OCI-LY7 (cell line): ENCODE results near the gene MYO1F. TPM values are rescaled to one million over a fixed set of nuclear protein-coding genes. Genes with fewer than 3 reads are reported as not detected.
A peak's percentile ranks its signal among the peaks of the same experiment; 100 is the strongest.

Experiments
- BruUV-seq: library from RNA; stranded (reverse); fragments of 400-500 nt; replicated peaks from 2 replicates; lab custom pipeline; 2021; lab: Mats Ljungman, UMichigan
- CTCF ChIA-PET: fragments of 300-600 bp; sonication (Branson Sonifier 250); formaldehyde crosslinking; loops from one replicate; lab custom pipeline; 2022; ENCODE audit warnings: antibody characterized with exemption; ENCODE audit not compliant: unreplicated experiment; lab: Charles Lee
- POLR2A ChIA-PET: fragments of 300-600 bp; sonication (Branson Sonifier 250); formaldehyde crosslinking; loops from one replicate; lab custom pipeline; 2022; ENCODE audit warnings: antibody characterized with exemption; lab: Charles Lee
- DNase-seq: peaks from one replicate; pipeline ENCODE4 v3.0.0-alpha.2; 2015; ENCODE audit warnings: low spot score
- H2AFZ ChIP-seq: fragments of 200-600 bp; sonication (generic), shearing (Covaris generic); 2 replicates; pipeline ENCODE4 v1.6.1; 2014; ENCODE audit warnings: mild to moderate bottlenecking, antibody characterized with exemption, low read length, moderate library complexity
- H3K27ac ChIP-seq: fragments of 200-600 bp; sonication (generic); 2 replicates; pipeline ENCODE4 v1.5.1; 2014; ENCODE audit warnings: mixed run types, low read depth, mild to moderate bottlenecking, moderate library complexity, low read length, inconsistent platforms; ENCODE audit not compliant: poor library complexity, severe bottlenecking
- H3K36me3 ChIP-seq: fragments of 200-600 bp; sonication (generic); 2 replicates; pipeline ENCODE4 v1.6.1; 2014; ENCODE audit warnings: mild to moderate bottlenecking, antibody characterized with exemption, low read length, moderate library complexity, mixed read lengths; ENCODE audit not compliant: insufficient read depth
- H3K4me1 ChIP-seq: fragments of 200-600 bp; sonication (generic); 2 replicates; pipeline ENCODE4 v1.5.1; 2014; ENCODE audit warnings: mild to moderate bottlenecking, low read length; ENCODE audit not compliant: insufficient read depth, poor library complexity, severe bottlenecking
- H3K4me2 ChIP-seq: fragments of 200-600 bp; sonication (generic); 2 replicates; pipeline ENCODE4 v1.6.1; 2014; ENCODE audit warnings: mild to moderate bottlenecking, low read length
- H3K4me3 ChIP-seq: fragments of 200-600 bp; sonication (generic); 2 replicates; pipeline ENCODE4 v1.5.1; 2014; ENCODE audit warnings: mild to moderate bottlenecking, low read depth, low read length; ENCODE audit not compliant: poor library complexity, severe bottlenecking
- H3K79me2 ChIP-seq: fragments of 200-600 bp; sonication (generic); 2 replicates; pipeline ENCODE4 v1.6.1; 2016; ENCODE audit warnings: low read depth, mild to moderate bottlenecking, low read length, moderate library complexity, mixed read lengths; ENCODE audit not compliant: insufficient read depth
- H3K9me2 ChIP-seq: fragments of 200-600 bp; sonication (generic); 2 replicates; pipeline ENCODE4 v1.6.1; 2016; ENCODE audit warnings: mild to moderate bottlenecking, low read length, mixed read lengths; ENCODE audit not compliant: insufficient read depth
- H3K9me3 ChIP-seq: fragments of 200-600 bp; sonication (generic); 2 replicates; pipeline ENCODE4 v1.6.1; 2014; ENCODE audit warnings: mild to moderate bottlenecking, mixed run types, low read length, mixed read lengths
- H4K20me1 ChIP-seq: fragments of 200-600 bp; sonication (generic); 2 replicates; pipeline ENCODE4 v1.6.1; 2014; ENCODE audit warnings: mild to moderate bottlenecking, antibody characterized with exemption, low read length, moderate library complexity, mixed read lengths; ENCODE audit not compliant: insufficient read depth
- CTCF ChIP-seq: fragments of 200-600 bp; sonication (generic); conservative IDR thresholded peaks from 2 replicates; pipeline ENCODE4 v1.5.1; 2014; ENCODE audit warnings: mild to moderate bottlenecking, antibody characterized with exemption, low read length, moderate library complexity, mixed read lengths
- EZH2phosphoT487 ChIP-seq: fragments of 200-600 bp; sonication (generic); IDR thresholded peaks from 2 replicates; pipeline ENCODE4 v1.6.1; 2018; ENCODE audit warnings: low read depth, borderline replicate concordance, mild to moderate bottlenecking, mixed run types, antibody characterized with exemption, low read length, moderate library complexity, mixed read lengths
- intact Hi-C: fragments of 100-400 bp; cut with micrococcal nuclease; formaldehyde crosslinking; loops from one replicate; pipeline ENCODE4 v1.10.0; 2022; ENCODE audit not compliant: unreplicated experiment
- total RNA-seq, 2 experiments: library from RNA; depleted of rRNA in 1 of 2; stranded (reverse); fragments of >200 nt in 1 of 2; shearing (Covaris generic) in 1 of 2; gene quantifications; 2 replicates each; pipeline ENCODE4 v1.2.3, GENCODE V29; 2014 to 2022

Gene MYO1F
- total RNA-seq, 2 experiments from 2014 or later = 8.8 to 18.4 TPM

DNA sequence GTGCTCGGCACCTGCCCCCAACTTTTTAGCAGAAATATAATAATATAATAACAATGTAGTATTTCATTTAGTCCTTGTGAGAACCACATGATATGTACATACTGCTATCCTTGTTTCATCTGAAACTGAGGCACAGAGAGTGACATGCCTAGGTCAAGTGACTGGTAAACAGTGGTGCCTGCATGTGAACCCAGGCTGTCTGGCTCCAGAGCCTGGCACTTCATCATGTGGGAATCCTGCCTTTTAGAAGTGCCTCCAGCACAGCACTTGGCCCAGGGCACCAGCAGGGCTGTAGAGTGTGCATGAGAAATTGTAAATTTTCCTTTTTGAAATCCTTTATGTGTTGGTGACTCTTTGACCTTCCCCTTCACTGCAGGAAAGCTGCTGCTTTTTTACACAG lies 102.2 kb downstream of the MYO1F start:
- CTCF ChIA-PET = no interaction called here
- no TSS peak for BruUV-seq
- H2AFZ ChIP-seq = no peak overlapping the region
- no peak for DNase-seq
- peaks cover 54% of the 10 kb centered on the region for H3K79me2 ChIP-seq
- peaks cover 45% of the 10 kb centered on the region for H3K4me1 ChIP-seq
- no peak for TF ChIP-seq CTCF
- TF ChIP-seq EZH2phosphoT487 = no peak
- peak overlapping the region; percentile 67 for H3K4me2 ChIP-seq
- H4K20me1 ChIP-seq = 0 out of 2 replicates have a peak, but pooled peaks cover 5% of the 10 kb centered on the region
- H3K4me3 ChIP-seq = no peak overlapping the region
- peak overlapping the region; percentile 92 for H3K27ac ChIP-seq
- H3K9me2 ChIP-seq = no peaks in the 10 kb centered on the region
- H3K9me3 ChIP-seq = no peaks in the 10 kb centered on the region
- POLR2A ChIA-PET = no interaction called here
- peaks cover 86% of the 10 kb centered on the region for H3K36me3 ChIP-seq
- intact Hi-C loops = no loop called here

GRCh38 chr19:8473648-8474476 lies 103.4 kb downstream of the MYO1F start:
- POLR2A ChIA-PET = interaction anchor here (0.6 to 1.1 kb wide), 5 partner anchors 27 to 1867 kb away, joined by 3 to 4 read pairs (median 3); partner anchors contain the start of gene ZNF414

More at GRCh38 chr19:8473648-8474476, 103.4 kb downstream of the MYO1F start:
- Histone ChIP-seq H3K4me2 (peak overlapping the region; percentile 67), H3K36me3 (peaks cover 91% of the 10 kb centered on the region), H3K4me1 (peaks cover 45% of the 10 kb centered on the region), H3K4me3 (peak overlapping the region; percentile 35), H3K27ac (peak overlapping the region; percentile 92), H3K9me3 (no peaks in the 10 kb centered on the region), H2AFZ (no peak overlapping the region), H3K9me2 (no peaks in the 10 kb centered on the region), H4K20me1 (peaks cover 5% of the 10 kb centered on the region; the same call in 1 of the 2 replicates), H3K79me2 (peaks cover 45% of the 10 kb centered on the region)
- DNase-seq = peak; percentile 84
- intact Hi-C loops = loop anchor here (1.0 kb wide), 1 partner anchor 30 kb away; the partner anchor contains the start of gene HNRNPM
- TSS peak; percentile 44 for BruUV-seq
- TF ChIP-seq EZH2phosphoT487 (no peak), CTCF (no peak)
- CTCF ChIA-PET = no interaction called here

Other genes starting within 250 kb of the MYO1F start
- 0.22 TPM in 1 of 2 replicates, not detected in the other for gene KANK3, start 234.2 kb downstream of the MYO1F start, total RNA-seq (2014; rRNA removed; shearing (Covaris generic))
- gene KANK3, start 234.2 kb downstream of the MYO1F start, total RNA-seq (2022) = 0.11 and 0.57 TPM in 2 replicates
- gene ANGPTL4, start 213.3 kb downstream of the MYO1F start, total RNA-seq (2014; rRNA removed; shearing (Covaris generic)) = not detected in 2 replicates
- gene ANGPTL4, start 213.3 kb downstream of the MYO1F start, total RNA-seq (2022) = not detected in 2 replicates
- 24.5 and 28.1 TPM in 2 replicates for gene RAB11B, start 187.1 kb downstream of the MYO1F start, total RNA-seq (2014; rRNA removed; shearing (Covaris generic))
- 84.9 and 96.8 TPM in 2 replicates for gene RAB11B, start 187.1 kb downstream of the MYO1F start, total RNA-seq (2022)
- 8.1 and 14.1 TPM in 2 replicates for gene MARCHF2, start 164.1 kb downstream of the MYO1F start, total RNA-seq (2014; rRNA removed; shearing (Covaris generic))
- gene MARCHF2, start 164.1 kb downstream of the MYO1F start, total RNA-seq (2022) = 12.1 and 12.4 TPM in 2 replicates
- 90.0 and 111 TPM in 2 replicates for gene HNRNPM, start 132.5 kb downstream of the MYO1F start, total RNA-seq (2014; rRNA removed; shearing (Covaris generic))
- 264 and 280 TPM in 2 replicates for gene HNRNPM, start 132.5 kb downstream of the MYO1F start, total RNA-seq (2022)
- 0.08 and 0.28 TPM in 2 replicates for gene PRAM1, start 74.8 kb downstream of the MYO1F start, total RNA-seq (2014; rRNA removed; shearing (Covaris generic))
- 3.1 TPM in 2 replicates for gene PRAM1, start 74.8 kb downstream of the MYO1F start, total RNA-seq (2022)
- gene ZNF414, start 63.3 kb downstream of the MYO1F start, total RNA-seq (2014; rRNA removed; shearing (Covaris generic)) = 3.1 and 8.7 TPM in 2 replicates
- gene ZNF414, start 63.3 kb downstream of the MYO1F start, total RNA-seq (2022) = 39.0 and 47.5 TPM in 2 replicates
- not detected in 2 replicates for gene ADAMTS10, start 33.3 kb upstream of the MYO1F start, total RNA-seq (2014; rRNA removed; shearing (Covaris generic))
- gene ADAMTS10, start 33.3 kb upstream of the MYO1F start, total RNA-seq (2022) = not detected in 2 replicates
- not detected in 2 replicates for gene NFILZ, start 53.2 kb upstream of the MYO1F start, total RNA-seq (2014; rRNA removed; shearing (Covaris generic))
- gene NFILZ, start 53.2 kb upstream of the MYO1F start, total RNA-seq (2022) = not detected in 2 replicates
- not detected in 2 replicates for gene ACTL9, start 121.4 kb upstream of the MYO1F start, total RNA-seq (2014; rRNA removed; shearing (Covaris generic))
- not detected in 2 replicates for gene ACTL9, start 121.4 kb upstream of the MYO1F start, total RNA-seq (2022)
- gene OR2Z1, start 144.2 kb upstream of the MYO1F start, total RNA-seq (2014; rRNA removed; shearing (Covaris generic)) = not detected in 2 replicates
- gene OR2Z1, start 144.2 kb upstream of the MYO1F start, total RNA-seq (2022) = not detected in 2 replicates